ENCODE results near the gene BRME1. TPM values are rescaled to one million over a fixed set of nuclear protein-coding genes. Genes with fewer than 3 reads are reported as not detected.

Gene BRME1
- total RNA-seq, 1 experiment from 2014 or later = 1.7 TPM

DNA sequence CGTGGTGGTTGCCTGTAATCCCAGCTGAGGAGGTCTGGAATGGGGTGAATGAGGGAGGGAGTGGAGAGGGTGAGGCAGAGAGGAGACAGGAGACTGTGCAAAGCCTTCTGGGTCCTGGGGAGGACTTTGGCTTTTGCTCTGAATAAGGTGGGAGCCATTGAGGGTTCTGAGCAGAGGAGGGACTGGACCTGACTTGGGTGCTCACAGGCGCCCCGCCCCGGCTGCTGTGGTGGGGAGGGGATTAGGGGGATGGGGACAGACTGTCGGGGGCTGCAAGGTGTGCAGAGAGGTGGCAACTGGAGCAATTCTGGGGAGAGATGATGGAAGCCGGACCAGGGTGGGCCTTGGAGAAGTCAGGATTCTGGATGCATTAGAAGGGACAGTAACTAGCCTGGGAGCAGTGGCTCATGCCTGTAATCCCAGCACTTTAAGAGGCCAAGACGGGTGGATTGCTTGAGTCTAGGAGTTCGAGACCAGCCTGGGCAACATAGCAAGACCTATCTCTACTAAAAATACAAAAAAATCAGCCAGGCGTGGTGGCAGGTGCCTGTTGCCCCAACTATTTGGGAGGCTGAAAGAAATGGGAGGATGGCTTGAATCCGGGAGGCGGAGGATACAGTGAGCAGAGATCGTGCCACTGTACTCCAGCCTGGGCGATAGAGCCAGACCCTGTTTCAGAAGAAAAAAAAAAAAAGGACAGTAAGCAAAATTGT is 45.1 kb downstream of the BRME1 start (continued):
- TF ChIP-seq, protein P1, sequence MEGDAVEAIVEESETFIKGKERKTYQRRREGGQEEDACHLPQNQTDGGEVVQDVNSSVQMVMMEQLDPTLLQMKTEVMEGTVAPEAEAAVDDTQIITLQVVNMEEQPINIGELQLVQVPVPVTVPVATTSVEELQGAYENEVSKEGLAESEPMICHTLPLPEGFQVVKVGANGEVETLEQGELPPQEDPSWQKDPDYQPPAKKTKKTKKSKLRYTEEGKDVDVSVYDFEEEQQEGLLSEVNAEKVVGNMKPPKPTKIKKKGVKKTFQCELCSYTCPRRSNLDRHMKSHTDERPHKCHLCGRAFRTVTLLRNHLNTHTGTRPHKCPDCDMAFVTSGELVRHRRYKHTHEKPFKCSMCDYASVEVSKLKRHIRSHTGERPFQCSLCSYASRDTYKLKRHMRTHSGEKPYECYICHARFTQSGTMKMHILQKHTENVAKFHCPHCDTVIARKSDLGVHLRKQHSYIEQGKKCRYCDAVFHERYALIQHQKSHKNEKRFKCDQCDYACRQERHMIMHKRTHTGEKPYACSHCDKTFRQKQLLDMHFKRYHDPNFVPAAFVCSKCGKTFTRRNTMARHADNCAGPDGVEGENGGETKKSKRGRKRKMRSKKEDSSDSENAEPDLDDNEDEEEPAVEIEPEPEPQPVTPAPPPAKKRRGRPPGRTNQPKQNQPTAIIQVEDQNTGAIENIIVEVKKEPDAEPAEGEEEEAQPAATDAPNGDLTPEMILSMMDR (IDR thresholded peaks at IDR 0.05 in 2 of 3, conservative IDR thresholded peaks at IDR 0.05 in 1 of 3; ENCODE audit: borderline replicate concordance in 1 of 3, insufficient read depth in 1 of 3, low read depth in 2 of 3, low read length in 2 of 3) = no peak
- TF ChIP-seq EZH2phosphoT487 (IDR thresholded peaks at IDR 0.05; ENCODE audit: borderline replicate concordance) = no peak
- TF ChIP-seq FOSL1 (IDR thresholded peaks at IDR 0.05; ENCODE audit: low read depth) = no peak

DNA sequence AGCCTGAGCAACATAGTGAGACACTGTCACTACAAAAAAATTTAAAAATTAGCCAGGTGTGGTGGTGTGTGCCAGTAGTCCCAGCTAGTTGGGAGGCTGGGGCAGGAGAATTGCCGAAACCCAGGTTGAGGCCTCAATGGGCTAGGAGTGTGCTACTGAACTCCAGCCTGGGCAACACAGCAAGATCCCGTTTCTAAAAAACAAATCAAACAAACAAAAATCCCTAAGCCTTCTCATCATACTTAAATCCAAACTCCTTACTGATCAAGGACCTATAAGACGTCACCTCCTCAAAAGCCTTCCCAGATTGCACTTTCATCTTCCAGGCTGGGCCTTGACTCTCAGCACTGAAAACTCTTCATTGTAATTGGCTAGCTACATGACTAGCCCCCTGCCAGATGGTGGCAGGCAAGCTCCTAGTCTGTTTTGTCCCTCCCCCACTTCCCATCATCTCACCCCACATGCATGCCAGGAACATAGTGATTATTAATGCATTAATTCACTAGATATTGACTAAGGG is 46.5 kb downstream of the BRME1 start:
- Histone ChIP-seq H3K36me3 (ENCODE audit: control insufficient read depth in 1 of 2, insufficient read depth in 2 of 2, low read length in 2 of 2) (no peaks in the 10 kb centered on the region), H3K4me2 (ENCODE audit: low read length) (peak overlapping the region; percentile 62), H3K27me3 (ENCODE audit: insufficient read depth, low read length) (no peaks in the 10 kb centered on the region), H3K4me1 (ENCODE audit: control insufficient read depth in 1 of 2, insufficient read depth in 2 of 2, low read length in 2 of 2) (peaks cover 55 to 81% of the 10 kb centered on the region in 2 experiments), H4K20me1 (ENCODE audit: insufficient read depth) (no peaks in the 10 kb centered on the region), H3K9me3 (ENCODE audit: control insufficient read depth in 1 of 2, insufficient read depth in 1 of 2, low read depth in 1 of 2, low read length in 2 of 2) (no peaks in the 10 kb centered on the region), H3K9ac (ENCODE audit: low read length) (peak overlapping the region; percentile 59), H3K27ac (ENCODE audit: low read depth, low read length) (peak overlapping the region; percentile 88), H3K79me2 (ENCODE audit: insufficient read depth, low read length) (no peaks in the 10 kb centered on the region), H3K9me2 (ENCODE audit: insufficient read depth) (no peaks in the 10 kb centered on the region), H2AFZ (ENCODE audit: low read depth, low read length, poor library complexity, severe bottlenecking) (no peak overlapping the region), H3K4me3 (replicated peaks in 1 of 2; ENCODE audit: low read depth in 1 of 2, low read length in 2 of 2) (no peak overlapping the region)
- no TSS peak for BruUV-seq (replicated peaks)
- ATAC-seq (no peak), DNase-seq (ENCODE audit: low read depth, low spot score) (no peak)
- ChIA-PET CTCF (interaction anchor here (1.1 to 1.6 kb wide), 7 partner anchors 13 to 270 kb away, joined by 3 to 13 read pairs (median 3); no protein-coding TSS in a partner anchor), RAD21 (ENCODE audit: low non-redundant PET in 1 of 2, low total read pairs in 2 of 2, uncharacterized antibody in 2 of 2, unreplicated experiment in 2 of 2) (interaction anchor here in 1 of 2 experiments (0.7 kb wide), 1 partner anchor 398 kb away, joined by 4 read pairs; no protein-coding TSS in a partner anchor), POLR2A (interaction anchor here (0.6 to 3.1 kb wide), 8 partner anchors 12 to 1134 kb away, joined by 3 to 29 read pairs (median 6); no protein-coding TSS in a partner anchor)
- intact Hi-C loops (cut with micrococcal nuclease) = no loop called here
- no peak for TF ChIP-seq ZNF274 (IDR thresholded peaks at IDR 0.05; ENCODE audit: low read depth, low read length)
- no peak for TF ChIP-seq ELF1 (IDR thresholded peaks at IDR 0.05; ENCODE audit: borderline replicate concordance, low read depth)
- TF ChIP-seq, protein P1 (IDR thresholded peaks at IDR 0.05 in 2 of 3, conservative IDR thresholded peaks at IDR 0.05 in 1 of 3; ENCODE audit: borderline replicate concordance in 1 of 3, insufficient read depth in 1 of 3, low read depth in 2 of 3, low read length in 2 of 3) = no peak
- TF ChIP-seq POLR2AphosphoS5 (IDR thresholded peaks at IDR 0.05; ENCODE audit: low read depth, low read length) = no peak
- TF ChIP-seq, protein P2, sequence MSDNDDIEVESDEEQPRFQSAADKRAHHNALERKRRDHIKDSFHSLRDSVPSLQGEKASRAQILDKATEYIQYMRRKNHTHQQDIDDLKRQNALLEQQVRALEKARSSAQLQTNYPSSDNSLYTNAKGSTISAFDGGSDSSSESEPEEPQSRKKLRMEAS (IDR thresholded peaks at IDR 0.05) = no peak
- TF ChIP-seq CBX3 (IDR thresholded peaks at IDR 0.05; ENCODE audit: low read depth) = 0 out of 2 replicates have a peak, but pooled peaks have one; percentile 6
- TF ChIP-seq YY1 (IDR thresholded peaks at IDR 0.05; ENCODE audit: extremely low read depth, insufficient replicate concordance, low read depth, low read length) = no peak
